NT2/D1 (cell line): ENCODE results near the gene PTPRO.
A peak's percentile ranks its signal among the peaks of the same experiment; 100 is the strongest.

Experiments used
- DNase-seq: peaks from one replicate; pipeline ENCODE4 v3.0.0-alpha.2; 2011; ENCODE audit warnings: low read depth, low spot score
- H3K27me3 ChIP-seq: 2 replicates; pipeline ENCODE4 v1.6.0; 2011; ENCODE audit warnings: mild to moderate bottlenecking; ENCODE audit not compliant: insufficient read length, insufficient read depth
- H3K36me3 ChIP-seq: 2 replicates; pipeline ENCODE4 v1.6.1; 2011; ENCODE audit warnings: mild to moderate bottlenecking, low read length, mixed read lengths; ENCODE audit not compliant: insufficient read depth, insufficient read length
- H3K4me1 ChIP-seq: 2 replicates; pipeline ENCODE4 v1.5.1; 2011; ENCODE audit not compliant: insufficient read depth, insufficient read length
- H3K4me3 ChIP-seq: 2 replicates; pipeline ENCODE4 v1.5.1; 2011; ENCODE audit warnings: low read depth; ENCODE audit not compliant: insufficient read length
- H3K9ac ChIP-seq: 2 replicates; pipeline ENCODE4 v1.6.0; 2011; ENCODE audit warnings: low read depth; ENCODE audit not compliant: insufficient read length
- H3K9me3 ChIP-seq: 2 replicates; pipeline ENCODE4 v1.5.1; 2011; ENCODE audit warnings: mild to moderate bottlenecking, low read length; ENCODE audit not compliant: insufficient read depth
- SUZ12 ChIP-seq: IDR thresholded peaks from 2 replicates; pipeline ENCODE4 v1.6.1; 2011; ENCODE audit not compliant: insufficient read length, insufficient read depth; ENCODE audit errors: extremely low read depth
- YY1 ChIP-seq: IDR thresholded peaks from 2 replicates; pipeline ENCODE4 v1.6.1; 2011; ENCODE audit not compliant: insufficient read length, insufficient read depth
- ZNF274 ChIP-seq: IDR thresholded peaks from 2 replicates; pipeline ENCODE4 v1.6.1; 2011; ENCODE audit warnings: mild to moderate bottlenecking, low read depth, low read length

PTPRO gene

DNA sequence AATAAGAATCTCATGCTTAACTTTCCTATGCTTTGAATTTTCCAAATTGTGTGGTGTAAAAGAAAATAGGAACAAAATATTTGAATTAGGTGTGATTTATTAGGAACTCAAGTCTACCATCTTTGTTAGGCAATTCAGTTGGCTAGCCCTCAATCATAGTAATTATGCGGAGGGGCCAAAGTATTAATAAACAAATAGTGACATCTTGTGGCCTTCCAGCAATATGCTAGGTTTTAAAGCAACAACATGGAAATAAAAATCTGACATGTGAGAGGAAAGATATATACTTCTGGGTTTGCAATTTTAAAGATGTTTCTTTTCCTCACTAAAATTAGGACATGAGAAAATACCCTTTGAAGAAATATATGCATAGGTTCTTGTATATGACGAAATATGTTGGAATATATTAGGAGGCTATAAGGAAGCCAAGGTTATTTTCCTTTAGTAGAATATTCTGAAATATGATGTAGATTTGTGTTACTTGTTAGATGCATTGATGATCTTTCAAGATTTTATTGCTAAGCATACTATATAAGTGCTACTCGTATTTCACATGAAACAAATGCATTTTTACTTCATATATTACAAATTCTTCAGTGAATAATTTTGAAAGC is 200.4 kb downstream of the PTPRO start:
- H3K9ac ChIP-seq, result no peak overlapping the region
- peak; percentile 63 for DNase-seq
- H3K36me3 ChIP-seq, result no peaks in the 10 kb centered on the region
- no peak overlapping the region for H3K4me3 ChIP-seq
- H3K4me1 ChIP-seq, result no peaks in the 10 kb centered on the region
- no peaks in the 10 kb centered on the region for H3K27me3 ChIP-seq
- H3K9me3 ChIP-seq, result peaks cover 13% of the 10 kb centered on the region; the same call in 1 of the 2 replicates
- no peak for TF ChIP-seq YY1

DNA sequence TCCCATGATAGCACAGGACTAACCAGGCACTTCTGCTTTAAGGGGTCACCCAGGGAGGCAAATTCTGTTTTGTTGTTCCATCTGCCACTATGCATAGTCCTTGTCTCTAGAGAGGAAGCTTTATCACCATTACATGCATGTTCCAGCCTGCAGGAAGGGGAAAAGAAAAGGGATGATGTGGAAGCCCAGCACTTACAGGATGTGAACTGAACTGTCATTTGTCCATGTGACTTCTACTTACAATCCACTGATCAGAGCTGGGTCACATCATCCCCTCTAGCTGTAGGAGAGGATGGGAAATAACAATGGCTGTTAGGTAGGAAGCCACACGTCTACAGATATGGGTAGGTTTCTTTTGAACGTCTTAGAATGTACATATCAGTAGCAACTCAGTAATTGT is 203.1 kb downstream of the PTPRO start:
- peaks cover 9% of the 10 kb centered on the region; the same call in 1 of the 2 replicates for H3K9me3 ChIP-seq
- no peaks in the 10 kb centered on the region for H3K36me3 ChIP-seq

DNA sequence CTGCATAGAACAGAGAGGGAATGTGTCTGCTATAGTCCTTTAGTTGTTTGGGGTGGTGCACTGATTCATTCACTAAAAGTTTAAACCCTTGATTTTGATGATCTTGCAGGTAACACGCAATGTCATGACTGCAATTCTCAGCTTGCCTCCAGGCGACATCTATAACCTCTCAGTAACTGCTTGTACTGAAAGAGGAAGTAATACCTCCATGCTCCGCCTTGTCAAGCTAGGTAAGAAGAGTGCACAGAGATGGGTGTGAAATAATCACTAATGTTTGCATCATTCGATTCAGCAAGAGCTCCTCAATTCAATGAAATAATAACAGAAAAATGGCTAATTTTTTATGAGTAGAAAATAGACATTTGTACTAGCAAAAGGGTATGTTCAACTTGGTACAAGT is 203.7 kb downstream of the PTPRO start:
- no peak overlapping the region for H3K4me3 ChIP-seq
- H3K27me3 ChIP-seq, result no peaks in the 10 kb centered on the region
- H3K9ac ChIP-seq, result no peak overlapping the region
- no peaks in the 10 kb centered on the region for H3K36me3 ChIP-seq
- no peaks in the 10 kb centered on the region for H3K4me1 ChIP-seq
- TF ChIP-seq ZNF274 (no peak), YY1 (no peak), SUZ12 (no peak)
- H3K9me3 ChIP-seq, result peaks cover 9% of the 10 kb centered on the region; the same call in 1 of the 2 replicates
- no peak for DNase-seq

More for the DNA sequence above, 203.1 kb downstream of the PTPRO start:
- Histone ChIP-seq H3K4me1 (no peaks in the 10 kb centered on the region), H3K4me3 (no peak overlapping the region), H3K27me3 (no peaks in the 10 kb centered on the region), H3K9ac (no peak overlapping the region)
- TF ChIP-seq ZNF274 (no peak), YY1 (no peak), SUZ12 (no peak)
- no peak for DNase-seq

DNA sequence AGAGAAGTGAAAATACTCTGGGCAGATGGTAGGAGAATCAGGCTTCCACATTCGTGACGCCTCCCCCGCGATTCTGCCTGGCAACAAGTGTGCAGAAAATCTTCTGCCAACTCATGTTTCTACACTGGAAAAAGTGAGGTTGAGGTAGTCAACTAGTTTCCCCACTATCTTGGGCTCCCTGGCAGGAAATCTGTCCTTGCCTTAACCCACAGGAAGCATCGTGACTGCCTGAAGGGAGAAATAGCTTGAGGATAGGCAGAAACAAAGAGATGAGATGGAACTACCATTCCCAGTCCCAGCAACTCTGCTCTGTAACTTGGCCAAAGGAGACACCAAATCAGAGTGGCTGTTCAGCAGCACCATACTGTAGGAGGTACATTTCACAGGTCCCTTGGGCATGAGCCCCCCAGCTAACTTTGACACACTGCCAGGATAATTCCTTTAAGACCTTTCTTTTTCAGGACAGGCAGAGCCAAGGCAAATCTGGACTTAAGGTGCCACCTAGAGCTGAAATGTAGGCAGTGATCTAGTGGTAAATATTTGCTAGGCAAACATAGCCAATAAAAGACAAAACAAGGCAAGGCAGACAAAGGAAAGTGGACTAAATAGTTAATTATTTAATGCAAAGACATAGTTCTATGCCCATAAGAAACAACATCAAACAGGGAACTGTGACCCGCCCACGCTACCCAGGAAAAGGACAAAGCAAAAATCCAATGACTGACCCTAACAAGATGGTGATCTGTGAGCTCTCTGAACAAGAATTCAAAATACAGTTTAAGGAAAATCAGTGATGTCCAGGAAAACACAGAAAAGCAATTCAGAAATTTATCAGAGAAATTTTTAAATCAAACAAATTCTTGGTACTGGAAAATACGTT is 205.1 kb downstream of the PTPRO start:
- Histone ChIP-seq H3K36me3 (no peaks in the 10 kb centered on the region), H3K4me1 (no peaks in the 10 kb centered on the region), H3K4me3 (no peak overlapping the region), H3K9me3 (peaks cover 9% of the 10 kb centered on the region; the same call in 1 of the 2 replicates), H3K9ac (no peak overlapping the region), H3K27me3 (no peaks in the 10 kb centered on the region)
- TF ChIP-seq YY1 (no peak), SUZ12 (no peak), ZNF274 (no peak)
- DNase-seq, result peak; percentile 42

DNA sequence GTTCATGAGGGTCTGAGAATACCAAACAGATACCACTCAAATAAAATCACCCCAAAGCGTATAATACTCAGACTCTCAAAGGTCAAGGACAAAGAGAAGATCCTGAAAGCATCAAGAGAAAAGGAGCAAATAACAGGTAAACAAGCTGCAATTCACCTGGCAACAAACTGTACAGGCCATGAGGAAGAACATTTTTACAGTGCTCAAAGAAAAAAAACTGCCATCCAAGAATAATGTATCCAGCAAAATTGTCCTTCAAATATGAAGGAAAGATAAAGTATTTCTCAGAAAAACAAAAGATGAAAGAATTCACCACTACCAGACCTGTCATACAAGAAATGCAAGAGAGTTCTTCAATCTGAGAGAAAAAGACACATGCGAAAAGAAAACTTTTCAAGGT is 206.4 kb downstream of the PTPRO start:
- no peak for DNase-seq
- Histone ChIP-seq H3K9me3 (peaks cover 9% of the 10 kb centered on the region; the same call in 1 of the 2 replicates), H3K36me3 (no peaks in the 10 kb centered on the region), H3K4me1 (no peaks in the 10 kb centered on the region), H3K27me3 (no peaks in the 10 kb centered on the region), H3K9ac (no peak overlapping the region), H3K4me3 (no peak overlapping the region)
- TF ChIP-seq SUZ12 (no peak), YY1 (no peak), ZNF274 (no peak)

DNA sequence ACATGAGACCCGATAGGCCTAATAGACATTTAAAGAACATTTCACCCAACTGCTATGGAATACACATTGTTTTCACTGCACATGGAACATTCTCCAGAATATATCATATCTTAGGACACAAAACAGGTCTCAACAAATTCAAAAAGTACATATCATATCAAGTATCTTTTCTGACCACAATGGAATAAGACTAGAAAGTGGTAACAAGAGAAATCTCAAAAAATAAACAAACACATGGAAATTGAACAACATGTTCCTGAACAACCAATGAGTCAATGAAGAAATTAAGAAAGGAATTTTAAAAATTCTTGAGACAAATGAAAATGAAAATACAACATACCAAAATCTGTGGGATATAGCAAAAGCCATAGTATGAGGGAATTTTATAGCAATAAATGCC is 208.1 kb downstream of the PTPRO start:
- no peaks in the 10 kb centered on the region for H3K4me1 ChIP-seq
- no peak overlapping the region for H3K9ac ChIP-seq
- TF ChIP-seq ZNF274, result no peak
- TF ChIP-seq SUZ12, result no peak
- TF ChIP-seq YY1, result no peak
- H3K9me3 ChIP-seq, result peaks cover 9% of the 10 kb centered on the region; the same call in 1 of the 2 replicates
- H3K36me3 ChIP-seq, result no peaks in the 10 kb centered on the region
- no peak for DNase-seq
- no peaks in the 10 kb centered on the region for H3K27me3 ChIP-seq
- H3K4me3 ChIP-seq, result no peak overlapping the region

DNA sequence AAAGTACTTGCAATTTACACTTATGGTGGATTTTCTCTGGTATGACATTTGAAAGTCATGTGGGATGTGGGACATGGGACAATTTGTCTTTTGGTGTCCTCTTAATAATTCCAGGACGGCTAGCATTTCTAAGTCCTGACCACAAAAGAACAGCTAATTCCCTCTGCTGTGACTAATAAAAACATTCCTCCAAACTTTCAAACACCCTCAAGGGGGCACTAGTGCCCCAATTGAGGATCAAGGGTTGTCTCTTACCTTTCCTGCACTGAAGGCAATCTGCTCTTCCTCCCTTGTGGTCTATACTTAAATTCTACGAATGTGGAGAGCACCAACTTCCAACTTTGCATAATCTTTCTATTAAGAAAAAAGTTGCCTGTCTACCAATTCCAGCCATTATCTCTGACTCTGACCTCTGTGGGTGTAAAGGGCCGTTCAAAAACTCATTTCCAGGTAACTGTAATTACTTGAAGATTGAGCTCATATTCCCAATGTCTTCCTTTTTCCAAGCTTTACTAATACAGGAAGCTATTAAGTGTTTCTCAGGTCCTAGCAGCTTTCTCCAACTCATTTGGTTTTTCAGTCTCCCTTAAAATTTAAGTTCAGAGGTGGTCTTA is 210.2 kb downstream of the PTPRO start:
- DNase-seq, result peak; percentile 83
- no peak for TF ChIP-seq ZNF274
- no peak for TF ChIP-seq SUZ12
- TF ChIP-seq YY1, result no peak
- Histone ChIP-seq H3K36me3 (no peaks in the 10 kb centered on the region), H3K27me3 (no peaks in the 10 kb centered on the region), H3K9ac (no peak overlapping the region), H3K9me3 (peaks cover 9% of the 10 kb centered on the region; the same call in 1 of the 2 replicates), H3K4me3 (no peak overlapping the region), H3K4me1 (no peaks in the 10 kb centered on the region)
